SK-N-SH treated with all-trans-retinoic acid at 6 μM for 48 hours (cell line): ENCODE measurements around the gene MXRA8.
A peak's percentile ranks its signal among the peaks of the same experiment; 100 is the strongest.

ENCODE experiments used
- ATAC-seq: fragments of 200-7000 bp; cut with Tn5 transposase; 3 replicates; pipeline ENCODE4 v1.9.1; 2020; ENCODE audit warnings: mild to moderate bottlenecking, moderate library complexity
- ARNTL ChIP-seq: fragments of 450-650 bp; formaldehyde crosslinking; IDR thresholded peaks from 2 replicates; pipeline ENCODE4 v1.5.0; 2020; ENCODE audit warnings: low read depth, mild to moderate bottlenecking, moderate library complexity, borderline replicate concordance
- BACH2 ChIP-seq: fragments of 250-450 bp; sonication (Bioruptor Pico); IDR thresholded peaks from 2 replicates; pipeline ENCODE4 v1.9.0; 2021; ENCODE audit warnings: mild to moderate bottlenecking, borderline replicate concordance
- CREB5 ChIP-seq: fragments of 250-450 bp; sonication (Bioruptor Pico); IDR thresholded peaks from 2 replicates; pipeline ENCODE4 v1.5.1; 2020; ENCODE audit warnings: low read depth, mild to moderate bottlenecking, moderate library complexity
- CSDC2 ChIP-seq: fragments of 250-450 bp; sonication (Bioruptor Pico); IDR thresholded peaks from 2 replicates; pipeline ENCODE4 v1.5.0; 2020; ENCODE audit warnings: mild to moderate bottlenecking, moderate library complexity
- CSRNP3 ChIP-seq: fragments of 250-450 bp; sonication (Bioruptor Pico); IDR thresholded peaks from 2 replicates; pipeline ENCODE4 v1.5.1; 2021; ENCODE audit warnings: mild to moderate bottlenecking, moderate library complexity
- ESRRG ChIP-seq: fragments of 250-450 bp; sonication (Bioruptor Pico); IDR thresholded peaks from 2 replicates; pipeline ENCODE4 v1.6.1; 2021; ENCODE audit warnings: mild to moderate bottlenecking
- GLIS3 ChIP-seq: fragments of 250-450 bp; sonication (Bioruptor Pico); IDR thresholded peaks from 2 replicates; pipeline ENCODE4 v1.5.0; 2020; ENCODE audit warnings: mild to moderate bottlenecking, moderate library complexity
- ISL1 ChIP-seq: fragments of 250-450 bp; sonication (Bioruptor Pico); IDR thresholded peaks from 2 replicates; pipeline ENCODE4 v2.1.2; 2022; ENCODE audit warnings: mild to moderate bottlenecking, moderate library complexity
- OSR1 ChIP-seq: fragments of 250-450 bp; sonication (Bioruptor Pico); IDR thresholded peaks from 2 replicates; pipeline ENCODE4 v1.8.0; 2022; ENCODE audit warnings: moderate library complexity, mild to moderate bottlenecking, inconsistent platforms
- POU6F1 ChIP-seq: fragments of 250-450 bp; sonication (Bioruptor Pico); IDR thresholded peaks from 2 replicates; pipeline ENCODE4 v1.8.0; 2021; ENCODE audit warnings: low read depth, mild to moderate bottlenecking, moderate library complexity, borderline replicate concordance
- PPARA ChIP-seq: fragments of 250-450 bp; sonication (Bioruptor Pico); IDR thresholded peaks from 2 replicates; pipeline ENCODE4 v1.5.0; 2020; ENCODE audit warnings: mild to moderate bottlenecking, borderline replicate concordance
- RARB ChIP-seq: fragments of 250-450 bp; sonication (Bioruptor Pico); IDR thresholded peaks from 2 replicates; pipeline ENCODE4 v1.8.0; 2021; ENCODE audit warnings: mild to moderate bottlenecking, moderate library complexity
- SNAI2 ChIP-seq: fragments of 250-450 bp; sonication (Bioruptor Pico); IDR thresholded peaks from 2 replicates; pipeline ENCODE4 v1.5.0; 2020; ENCODE audit warnings: mild to moderate bottlenecking, moderate library complexity
- TCF4 ChIP-seq: fragments of 250-450 bp; sonication (Bioruptor Pico); IDR thresholded peaks from 2 replicates; pipeline ENCODE4 v1.8.0; 2021; ENCODE audit warnings: mild to moderate bottlenecking, moderate library complexity, borderline replicate concordance
- TOX ChIP-seq: fragments of 250-450 bp; sonication (Bioruptor Pico); IDR thresholded peaks from 2 replicates; pipeline ENCODE4 v1.8.0; 2021; ENCODE audit warnings: mild to moderate bottlenecking, moderate library complexity, borderline replicate concordance
- TSHZ2 ChIP-seq: fragments of 250-450 bp; sonication (Bioruptor Pico); IDR thresholded peaks from 2 replicates; pipeline ENCODE4 v1.5.0; 2020; ENCODE audit warnings: mild to moderate bottlenecking, moderate library complexity
- ZC3H10 ChIP-seq: fragments of 250-450 bp; sonication (Bioruptor Pico); IDR thresholded peaks from 2 replicates; pipeline ENCODE4 v1.5.1; 2021; ENCODE audit warnings: mild to moderate bottlenecking, moderate library complexity
- ZFP3 ChIP-seq: fragments of 250-450 bp; sonication (Bioruptor Pico); IDR thresholded peaks from 2 replicates; pipeline ENCODE4 v1.5.0; 2020; ENCODE audit warnings: mild to moderate bottlenecking, moderate library complexity
- ZFP30 ChIP-seq: fragments of 450-650 bp; formaldehyde crosslinking; IDR thresholded peaks from 2 replicates; pipeline ENCODE4 v1.5.0; 2022; ENCODE audit warnings: mild to moderate bottlenecking, moderate library complexity
- ZNF565 ChIP-seq: fragments of 450-650 bp; formaldehyde crosslinking; conservative IDR thresholded peaks from 2 replicates; pipeline ENCODE4 v1.5.0; 2020; ENCODE audit warnings: low read depth, mild to moderate bottlenecking, moderate library complexity
- ZNF70 ChIP-seq: fragments of 450-650 bp; formaldehyde crosslinking; IDR thresholded peaks from 2 replicates; pipeline ENCODE4 v1.5.0; 2020; ENCODE audit warnings: mild to moderate bottlenecking, moderate library complexity
- ZNF8 ChIP-seq: fragments of 450-650 bp; formaldehyde crosslinking; IDR thresholded peaks from 2 replicates; pipeline ENCODE4 v1.5.0; 2020; ENCODE audit warnings: mild to moderate bottlenecking, moderate library complexity

Gene MXRA8

GRCh38 chr1:1311107-1312104 is 46.9 kb downstream of the MXRA8 start:
- TF ChIP-seq CSDC2 (CRISPR knock-in tag): no peak
- no peak for TF ChIP-seq CSRNP3 (CRISPR knock-in tag)
- TF ChIP-seq GLIS3 (CRISPR knock-in tag): no peak
- TF ChIP-seq ZFP3 (CRISPR knock-in tag): no peak
- no peak for TF ChIP-seq PPARA
- no peak for TF ChIP-seq OSR1 (CRISPR knock-in tag)
- TF ChIP-seq ZNF565 (CRISPR knock-in tag): no peak
- TF ChIP-seq ESRRG (CRISPR knock-in tag): no peak
- no peak for TF ChIP-seq ZNF8 (CRISPR knock-in tag)
- no peak for TF ChIP-seq TOX (CRISPR knock-in tag)
- TF ChIP-seq TSHZ2 (CRISPR knock-in tag): no peak
- TF ChIP-seq ZFP30 (CRISPR knock-in tag): no peak
- TF ChIP-seq ARNTL: no peak
- TF ChIP-seq TCF4 (CRISPR knock-in tag): no peak
- TF ChIP-seq ZC3H10 (CRISPR knock-in tag): no peak
- no peak for TF ChIP-seq RARB
- no peak for ATAC-seq

- TF ChIP-seq CSDC2 (CRISPR knock-in tag) (no peak), ZNF70 (no peak), ESRRG (CRISPR knock-in tag) (no peak), RARB (no peak), CREB5 (no peak), GLIS3 (CRISPR knock-in tag) (no peak), ZNF8 (CRISPR knock-in tag) (no peak), PPARA (no peak), ISL1 (CRISPR knock-in tag) (no peak), BACH2 (no peak)
- ATAC-seq: no peak
Observed at GRCh38 chr1:1310476-1311053, 47.8 kb downstream of the MXRA8 start.

DNA sequence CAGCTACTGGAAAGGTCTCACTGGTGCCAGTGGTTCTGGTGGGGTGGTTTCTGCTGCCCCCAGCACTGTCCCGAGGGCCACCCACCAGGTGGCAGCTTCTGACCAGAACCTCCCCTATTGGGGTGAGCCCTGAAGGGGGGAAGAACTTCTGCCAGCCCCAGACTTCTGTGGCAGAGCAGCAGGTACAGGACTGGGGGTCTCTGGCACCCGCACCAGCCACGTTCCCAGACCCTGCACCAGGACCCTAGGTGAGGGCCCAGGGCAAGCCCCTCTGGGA is 48.3 kb downstream of the MXRA8 start:
- ATAC-seq: no peak
- no peak for TF ChIP-seq ZFP30 (CRISPR knock-in tag)
- no peak for TF ChIP-seq ZFP3 (CRISPR knock-in tag)
- TF ChIP-seq ZC3H10 (CRISPR knock-in tag): no peak

GRCh38 chr1:1309251-1310108 is 48.9 kb downstream of the MXRA8 start:
- ATAC-seq: peak; percentile 0
- TF ChIP-seq TOX (CRISPR knock-in tag) (no peak), ISL1 (CRISPR knock-in tag) (no peak), POU6F1 (CRISPR knock-in tag) (no peak), SNAI2 (CRISPR knock-in tag) (no peak), TCF4 (CRISPR knock-in tag) (no peak), ZFP30 (CRISPR knock-in tag) (no peak), TSHZ2 (CRISPR knock-in tag) (no peak), ESRRG (CRISPR knock-in tag) (no peak)
